GM12891 (cell line): Measurements from ENCODE around the gene RPS10.

Experiments
- POLR2A ChIP-seq: IDR thresholded peaks from 2 replicates; pipeline ENCODE4 v1.6.1; 2011; ENCODE audit warnings: low read depth, low read length, control low read depth
- POLR2AphosphoS5 ChIP-seq: IDR thresholded peaks from 2 replicates; pipeline ENCODE4 v1.6.1; 2011; ENCODE audit warnings: low read depth, low read length, control low read depth
- SPI1 ChIP-seq: IDR thresholded peaks from 2 replicates; pipeline ENCODE4 v1.6.1; 2011; ENCODE audit warnings: low read depth, low read length, control low read depth

- no peak for TF ChIP-seq POLR2AphosphoS5
- TF ChIP-seq POLR2A = no peak
- TF ChIP-seq SPI1 = no peak
Observed at GRCh38 chr6:34391473-34391785, 34.4 kb downstream of the RPS10 start.
